ENCODE results near the gene CTIF.

CTIF gene

DNA sequence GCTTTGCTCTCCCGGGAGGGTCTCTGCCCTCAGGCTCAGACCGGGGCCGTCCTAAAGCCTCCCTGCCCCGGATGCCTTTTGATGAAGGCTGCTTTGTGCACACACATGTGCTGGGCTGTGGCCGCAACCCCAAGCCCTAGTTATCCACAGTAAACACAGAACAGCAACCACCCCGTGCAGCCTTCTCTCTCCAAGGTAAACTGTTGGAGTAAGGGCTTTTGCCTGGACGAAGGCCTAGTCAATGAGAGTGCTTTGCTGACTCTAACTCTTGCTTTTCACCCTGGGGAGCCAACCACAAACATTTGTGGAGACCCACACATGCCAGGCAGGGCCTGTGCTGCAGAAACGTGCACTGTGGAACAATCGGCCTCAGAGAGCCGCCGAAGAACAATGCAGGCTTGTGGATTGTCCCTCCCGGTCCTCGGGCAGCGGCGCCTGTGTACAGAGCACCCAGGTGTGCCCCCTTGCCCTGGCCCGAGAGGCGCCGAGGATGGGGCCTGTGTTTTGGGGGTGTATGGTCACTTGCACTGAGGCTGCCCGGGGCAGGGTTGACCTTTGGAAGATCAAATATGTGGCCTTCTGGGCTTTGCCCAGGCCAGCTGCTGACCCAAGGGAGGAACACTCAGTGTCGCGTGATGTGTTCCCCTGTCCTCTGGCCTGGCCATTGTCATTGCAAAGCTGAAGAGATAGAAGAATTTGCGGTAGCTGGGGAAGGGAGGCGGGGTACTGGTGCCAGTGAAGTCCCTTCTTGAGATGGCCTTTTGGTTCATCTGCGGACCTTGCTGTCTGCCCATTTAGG, 37.0 kb downstream of the CTIF start:
- DNase-seq = no peak

DNA sequence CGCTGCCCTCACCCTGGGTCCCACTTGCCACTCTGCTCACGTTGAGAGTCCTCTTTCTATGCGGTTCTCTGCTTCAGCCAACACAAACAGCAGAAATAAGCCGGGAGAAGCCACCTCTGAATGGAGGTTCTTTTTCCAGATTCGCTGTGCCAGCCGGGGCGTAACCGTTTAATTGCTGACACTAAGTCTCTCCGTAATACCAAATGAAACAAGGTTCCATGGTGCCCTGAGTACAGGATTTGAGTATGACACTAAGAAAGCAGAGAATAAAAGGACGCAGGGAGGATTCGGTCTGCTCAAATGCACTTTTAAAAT, 37.6 kb downstream of the CTIF start:
- DNase-seq = no peak

DNA sequence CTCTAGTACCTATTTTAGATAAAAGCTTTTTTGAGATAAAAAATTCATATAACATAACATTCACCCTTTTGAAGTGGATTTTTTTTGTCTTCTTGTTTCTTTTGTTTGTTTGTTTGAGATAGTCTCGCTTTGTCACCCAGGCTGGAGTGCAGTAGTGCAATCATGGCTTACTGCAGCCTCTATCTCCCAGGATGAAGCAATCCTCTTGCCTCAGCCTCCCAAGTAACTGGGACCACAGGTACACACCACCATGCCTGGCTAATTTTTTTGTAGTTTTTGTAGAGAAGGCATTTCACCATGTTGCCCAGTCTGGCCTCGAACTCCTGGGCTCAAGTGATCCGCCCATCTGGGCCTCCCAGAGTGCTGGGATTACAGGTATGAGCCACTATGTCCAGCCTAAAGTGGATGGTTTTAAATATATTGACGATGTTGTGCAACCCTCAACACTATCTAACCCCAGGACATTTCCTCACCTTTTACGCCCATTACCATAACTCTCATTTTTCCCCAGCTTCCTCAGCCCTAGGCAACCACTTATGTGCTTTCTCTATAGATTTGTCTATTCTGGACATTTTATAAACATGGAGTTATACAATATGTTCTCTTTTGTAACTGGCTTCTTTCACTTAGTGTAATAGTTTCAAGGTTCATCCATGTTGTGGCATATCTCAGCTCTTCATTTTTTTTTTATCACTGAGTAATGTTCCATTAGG, 38.8 kb downstream of the CTIF start:
- no peak for DNase-seq

DNA sequence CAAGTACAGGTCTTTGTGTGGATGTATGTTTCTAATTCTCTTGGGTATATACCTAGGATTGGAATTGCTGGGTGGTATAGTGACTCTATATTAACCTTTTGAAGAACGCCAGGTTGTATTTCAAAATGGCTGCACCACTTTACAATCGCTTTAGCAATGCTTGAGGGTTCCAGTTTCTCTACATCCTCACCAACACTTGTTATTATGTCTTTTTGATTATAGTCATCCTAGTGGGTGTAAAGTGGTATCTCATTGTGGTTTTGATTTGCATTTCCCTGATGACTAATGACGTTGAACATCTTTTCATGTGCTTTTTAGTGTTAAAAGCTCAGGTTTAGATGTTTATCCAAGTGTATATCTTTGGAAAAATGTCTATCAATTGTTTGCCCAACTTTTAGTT, 39.5 kb downstream of the CTIF start:
- no peak for DNase-seq

DNA sequence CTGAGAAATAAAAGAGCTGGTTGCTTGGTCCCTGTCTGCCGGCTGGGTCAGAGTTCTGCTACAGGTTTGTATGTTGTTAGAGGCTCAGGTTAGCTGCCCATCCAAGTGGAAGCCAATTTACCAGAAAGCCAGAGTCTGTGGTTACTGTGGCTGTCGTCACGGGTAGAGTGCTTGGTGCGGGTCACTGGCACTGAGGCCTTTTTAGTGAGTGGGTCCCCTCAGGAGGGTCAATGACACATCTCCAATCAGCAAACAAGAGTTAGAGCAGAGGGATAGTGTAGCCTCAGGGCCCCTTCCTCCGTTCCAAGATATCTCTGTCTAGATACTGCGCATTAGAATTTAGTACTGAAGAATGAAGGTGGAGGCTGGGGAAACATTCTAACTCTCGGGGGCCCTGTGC, 41.2 kb downstream of the CTIF start:
- no peak for DNase-seq

DNA sequence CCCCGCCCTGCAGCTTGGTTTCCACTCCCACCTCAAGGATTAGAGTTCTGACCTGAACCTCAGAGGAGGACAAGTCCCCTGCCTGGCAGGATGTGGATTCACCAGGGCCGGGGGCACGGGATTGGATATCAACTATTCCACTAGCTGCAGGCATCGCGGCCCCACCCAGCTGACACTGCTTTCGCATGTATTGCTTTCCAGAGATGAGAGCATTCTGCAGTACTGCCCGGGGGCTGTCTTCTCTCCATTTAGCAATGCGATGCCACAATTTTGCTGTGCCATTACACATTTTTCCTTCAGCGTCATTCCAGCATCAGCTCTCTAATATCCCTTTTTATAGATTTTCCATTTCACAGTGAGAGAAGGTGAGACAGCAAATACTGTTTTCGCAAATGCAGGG, 42.0 kb downstream of the CTIF start:
- no peak for DNase-seq

DNA sequence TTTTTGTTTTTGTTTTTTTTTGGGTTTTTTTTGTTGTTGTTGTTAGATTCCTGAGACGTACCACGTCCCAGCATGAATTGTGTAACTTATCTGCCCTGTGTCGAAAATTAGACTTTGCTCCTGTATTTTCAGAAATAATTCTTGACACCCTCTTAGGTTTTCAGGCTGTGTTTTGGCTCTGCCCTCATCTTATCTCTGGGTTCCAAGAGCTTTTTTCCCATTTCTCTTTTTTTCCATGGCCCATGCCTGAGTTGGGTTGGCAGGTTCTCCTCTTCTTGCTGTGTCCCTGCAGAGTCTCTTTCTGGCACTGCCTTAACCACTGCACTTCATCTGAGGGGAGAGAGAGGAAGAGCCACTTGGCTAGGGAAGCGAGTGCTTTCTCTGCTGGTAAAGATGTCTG, 42.4 kb downstream of the CTIF start:
- no peak for DNase-seq

DNA sequence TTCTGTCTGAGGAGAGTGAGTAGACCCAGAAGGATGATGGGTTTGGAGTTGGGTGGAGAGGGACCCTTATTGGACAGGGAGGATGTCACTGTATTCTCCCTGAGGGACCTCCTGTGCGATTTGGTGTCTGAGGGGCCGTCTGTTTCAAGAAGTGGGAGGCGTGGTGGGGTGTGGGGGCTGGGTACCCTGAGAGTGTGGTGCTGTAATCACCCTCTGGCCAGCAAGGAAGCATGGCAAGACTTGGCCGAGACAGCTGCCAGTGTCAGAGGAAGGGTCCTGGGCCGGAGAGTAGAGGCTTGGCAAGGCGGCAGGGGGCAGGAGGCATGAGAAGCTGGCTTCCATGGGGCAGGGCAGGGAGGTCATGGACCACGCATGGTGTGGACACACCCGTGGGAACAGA, 43.1 kb downstream of the CTIF start:
- no peak for DNase-seq

DNA sequence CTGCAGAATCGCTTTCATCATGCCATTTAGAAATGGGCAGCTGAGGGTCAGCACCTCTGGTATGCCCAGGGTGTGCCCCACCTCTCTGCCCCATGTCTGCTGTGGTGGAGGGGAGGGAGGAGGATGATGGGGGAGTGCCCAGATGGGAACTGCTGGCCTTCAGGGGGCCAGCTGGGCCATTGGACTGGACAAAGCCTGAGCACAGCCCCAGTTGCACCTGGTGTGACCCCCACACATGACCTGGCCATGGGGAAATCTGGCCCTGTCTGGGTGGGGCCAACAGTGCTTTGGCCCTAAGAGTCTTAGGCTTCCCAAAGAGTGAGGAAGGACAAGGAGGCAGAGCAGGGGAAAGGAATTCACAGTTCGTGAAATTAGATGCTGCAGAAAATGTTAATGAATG, 44.1 kb downstream of the CTIF start:
- DNase-seq = no peak

DNA sequence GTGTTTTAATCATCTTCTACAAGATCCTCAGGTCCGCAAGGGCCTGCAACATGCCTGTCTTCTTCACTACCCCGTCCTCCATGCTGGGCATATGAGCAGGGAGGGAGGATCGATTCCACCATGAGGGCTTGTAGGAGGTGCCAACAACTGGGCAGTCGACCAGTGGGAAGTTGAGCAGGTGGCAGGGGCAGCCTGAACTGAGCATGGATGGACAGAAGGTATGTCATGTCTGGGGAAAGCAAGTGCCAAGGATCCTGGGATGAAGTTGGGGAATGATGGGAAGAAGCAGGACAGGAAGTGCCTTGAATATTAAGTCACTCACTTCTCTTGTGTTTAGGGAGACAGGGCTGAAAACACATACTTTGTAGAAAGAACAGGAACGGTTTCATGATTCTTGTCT, 44.7 kb downstream of the CTIF start:
- no peak for DNase-seq

DNA sequence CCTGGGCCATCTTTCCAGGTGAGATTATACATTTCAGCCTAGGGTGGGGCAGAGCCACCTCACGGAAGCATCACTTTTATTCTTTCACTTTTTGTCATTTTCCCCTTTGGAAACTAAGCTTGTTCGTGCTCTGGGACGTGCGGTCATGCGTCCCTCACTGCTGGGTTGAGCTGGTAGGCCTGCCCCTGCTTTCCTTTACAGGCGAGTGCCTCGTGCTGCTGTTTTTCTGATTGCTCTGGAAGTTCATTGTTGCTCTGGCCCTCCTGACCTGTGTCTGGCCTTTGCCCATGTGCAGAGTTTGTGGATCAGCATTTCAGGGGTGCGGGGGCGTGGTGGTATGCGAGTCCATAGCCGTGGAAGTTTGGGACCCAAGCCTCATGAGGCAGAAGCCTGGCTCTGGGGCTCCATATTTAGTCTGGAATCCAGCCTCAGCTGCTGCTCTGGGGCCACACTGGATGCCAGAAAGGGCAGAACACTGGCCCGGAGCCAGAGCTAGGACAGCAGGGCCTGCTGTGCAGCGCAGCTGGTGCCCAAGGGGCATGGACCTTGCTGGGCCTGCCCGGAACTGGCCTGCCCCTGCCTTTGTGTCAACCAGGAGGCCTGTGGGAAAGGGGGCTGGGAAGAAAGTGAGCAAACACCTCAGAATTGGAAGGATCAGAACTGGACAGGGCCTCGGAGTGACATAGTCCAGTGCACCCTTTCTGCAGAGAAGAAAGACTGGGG, 51.1 kb downstream of the CTIF start:
- no peak for DNase-seq

DNA sequence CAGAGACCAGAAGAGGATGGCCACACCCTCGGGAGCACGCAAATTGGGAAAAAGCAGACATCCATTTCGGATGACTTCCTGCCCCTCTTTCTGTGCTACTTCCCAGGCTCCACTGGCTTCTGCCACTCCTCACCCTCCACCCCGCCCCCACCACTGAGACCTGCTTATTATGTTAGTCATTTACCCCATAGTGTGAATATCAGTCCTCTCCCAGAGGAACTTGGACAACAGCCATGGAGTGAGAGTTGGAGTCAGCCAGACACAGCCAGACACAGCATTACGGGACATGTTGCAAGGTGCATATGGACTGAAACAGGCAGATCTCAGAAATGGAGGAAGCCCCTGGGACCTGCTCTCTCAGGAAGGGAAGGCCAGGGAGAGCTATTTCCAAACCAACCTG, 51.8 kb downstream of the CTIF start:
- DNase-seq = no peak

DNA sequence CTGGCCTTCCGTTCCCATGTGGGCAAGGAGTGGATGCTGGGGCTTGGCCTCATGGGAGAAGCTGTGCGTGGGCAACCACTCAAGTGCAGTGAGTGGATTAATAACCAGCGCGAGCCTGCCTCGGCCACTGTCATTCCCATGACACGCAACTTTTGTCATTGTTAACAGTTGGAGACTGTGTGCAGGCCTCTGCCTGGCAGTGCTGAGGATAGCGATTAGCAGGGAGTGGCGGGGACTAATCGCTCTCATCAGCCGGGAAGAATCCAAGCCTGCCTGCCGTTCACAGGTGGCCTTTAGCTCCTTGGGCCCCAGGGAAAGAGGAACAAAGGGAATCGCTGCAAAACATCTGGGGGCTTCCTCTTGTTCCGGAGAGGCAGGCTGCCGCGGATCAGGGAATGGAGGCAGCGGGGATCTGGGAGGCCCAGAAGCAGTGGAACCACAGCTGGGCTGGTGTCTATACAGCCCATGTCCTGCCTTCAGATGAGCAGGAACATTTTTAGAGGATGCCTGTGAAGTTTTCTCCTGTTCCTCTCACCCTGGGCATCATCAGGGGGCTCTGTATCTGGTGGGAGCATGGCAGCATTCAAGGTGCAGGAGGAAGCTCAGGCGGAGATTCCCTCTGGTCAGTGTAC, 53.8 kb downstream of the CTIF start:
- DNase-seq = no peak

DNA sequence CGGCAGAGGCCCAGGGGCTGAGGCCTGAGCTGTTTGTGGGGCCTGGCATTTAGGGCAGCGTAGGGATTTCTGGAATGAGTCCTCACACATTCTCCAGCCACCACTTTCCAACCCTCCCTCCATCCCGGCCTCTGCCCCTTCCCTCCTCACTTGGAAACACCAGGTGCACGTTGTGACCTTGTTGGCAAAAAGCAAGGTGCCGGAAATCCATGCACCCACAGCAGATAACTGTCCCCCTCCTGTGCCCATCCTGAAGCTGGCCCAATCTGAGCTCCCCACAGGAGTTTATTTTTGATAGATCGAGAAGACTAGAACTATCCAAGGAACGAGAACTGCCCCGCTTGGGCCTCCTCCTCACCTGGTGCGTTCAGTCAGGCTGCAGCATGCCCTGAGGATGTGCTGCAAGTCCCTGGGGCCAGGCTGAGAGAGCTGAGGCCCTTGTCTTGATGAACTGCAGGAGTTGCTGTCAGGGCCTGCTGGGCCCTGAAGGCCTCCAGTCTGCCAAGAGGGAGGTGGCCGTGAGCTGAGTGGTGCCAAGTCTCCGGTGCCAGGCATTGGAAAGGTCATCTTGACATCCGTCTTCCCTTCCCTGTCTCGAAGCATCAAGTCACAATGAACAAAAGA, 55.8 kb downstream of the CTIF start:
- DNase-seq = no peak

DNA sequence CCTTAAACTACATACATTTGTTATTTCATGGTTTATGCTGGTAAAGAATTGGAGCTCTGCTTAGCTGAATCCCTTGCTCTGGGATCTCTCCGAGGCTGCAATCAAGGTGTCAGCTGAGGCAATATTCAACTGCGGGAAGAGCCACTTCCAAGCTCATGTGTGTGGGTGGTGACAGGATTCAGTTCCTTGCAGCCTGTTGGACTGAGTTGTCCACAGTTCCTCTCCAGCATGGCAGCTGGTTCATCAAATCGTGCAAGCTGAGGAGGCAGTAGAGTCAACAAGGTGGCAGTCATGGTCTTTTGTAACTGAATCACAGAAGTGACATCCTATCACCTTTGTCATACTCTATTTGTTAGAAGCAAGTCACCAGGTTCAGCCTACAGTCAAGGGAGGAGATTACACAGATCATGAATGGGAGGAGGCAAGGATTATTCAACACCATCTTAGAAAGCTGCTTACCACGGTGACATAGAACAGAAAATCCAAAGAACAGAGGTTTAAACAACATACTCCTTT, 56.9 kb downstream of the CTIF start:
- DNase-seq = no peak

DNA sequence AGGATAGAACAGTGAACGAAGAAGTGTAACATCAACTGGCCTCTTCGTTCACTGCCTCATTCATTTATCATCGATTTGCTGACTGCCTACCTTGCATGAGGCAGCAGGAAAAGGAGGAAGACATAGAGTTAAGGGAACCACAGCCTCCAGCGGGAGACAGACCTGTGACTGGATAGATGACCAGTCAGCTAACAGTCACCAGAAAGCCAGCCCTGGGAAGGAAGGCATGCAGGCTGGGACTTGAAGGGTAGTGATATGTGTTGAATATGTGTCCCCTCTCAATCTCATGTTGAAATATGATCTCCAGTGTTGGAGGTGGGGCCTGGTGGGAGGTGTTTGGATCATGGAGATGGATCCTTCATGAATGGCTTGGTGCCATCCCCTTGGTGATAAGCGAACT, 58.3 kb downstream of the CTIF start:
- no peak for DNase-seq

DNA sequence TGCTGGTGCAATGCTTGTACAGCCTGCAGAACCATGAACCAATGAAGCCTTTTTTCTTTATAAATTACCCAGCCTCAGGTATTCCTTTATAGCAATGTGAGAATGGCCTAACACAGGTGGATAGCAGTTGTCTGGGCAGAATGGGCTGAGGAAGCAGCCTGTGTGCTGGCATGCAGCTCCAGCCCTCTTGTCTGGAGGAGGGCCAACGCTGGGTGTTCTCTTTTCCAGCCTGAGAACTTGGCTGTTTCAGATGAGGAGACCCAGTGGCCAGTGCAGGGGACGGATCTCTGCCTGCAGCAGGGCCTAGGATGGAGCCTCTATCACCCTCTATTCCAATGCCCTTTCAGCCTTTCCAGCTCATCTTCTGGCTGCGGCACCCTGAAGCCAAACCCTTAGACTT, 58.8 kb downstream of the CTIF start:
- no peak for DNase-seq

DNA sequence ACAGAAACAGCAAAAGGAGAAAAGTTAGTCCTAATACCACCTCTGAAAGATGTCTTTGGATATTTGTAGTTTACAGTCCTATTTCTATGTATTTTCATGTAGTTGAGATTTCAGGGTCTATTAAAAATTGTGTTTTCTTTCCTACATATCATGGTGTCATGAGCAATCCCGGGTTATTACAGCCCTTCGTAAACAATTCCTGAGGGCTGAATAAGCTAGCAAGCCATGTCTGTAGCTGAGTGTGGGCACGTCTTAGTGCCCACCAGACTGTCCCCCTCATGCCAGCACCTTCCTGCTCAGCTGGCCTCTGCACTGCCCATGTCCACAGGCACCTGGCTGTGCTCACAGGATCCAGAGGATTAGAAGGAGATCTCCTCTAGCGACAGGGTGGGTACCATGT, 60.6 kb downstream of the CTIF start:
- DNase-seq = no peak

DNA sequence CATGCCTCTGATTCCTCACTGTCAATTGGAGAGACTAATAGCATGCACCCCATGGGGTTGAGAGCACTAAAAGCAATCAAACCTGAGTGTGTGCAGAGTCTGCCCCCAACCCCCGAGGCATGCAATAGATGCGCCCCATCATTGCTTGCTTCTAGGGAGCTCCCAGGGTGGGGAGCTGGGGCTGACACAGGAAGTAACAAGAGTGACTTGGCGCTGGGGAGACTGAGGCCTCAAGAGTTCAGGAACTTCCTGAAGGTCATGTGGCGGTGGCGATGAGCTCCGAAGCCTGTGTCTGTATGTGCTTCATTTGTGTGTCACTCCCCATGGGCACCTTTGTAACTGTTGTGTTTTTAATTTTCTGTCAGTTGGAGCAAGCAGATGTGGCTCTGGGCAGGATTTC, 61.2 kb downstream of the CTIF start:
- no peak for DNase-seq

DNA sequence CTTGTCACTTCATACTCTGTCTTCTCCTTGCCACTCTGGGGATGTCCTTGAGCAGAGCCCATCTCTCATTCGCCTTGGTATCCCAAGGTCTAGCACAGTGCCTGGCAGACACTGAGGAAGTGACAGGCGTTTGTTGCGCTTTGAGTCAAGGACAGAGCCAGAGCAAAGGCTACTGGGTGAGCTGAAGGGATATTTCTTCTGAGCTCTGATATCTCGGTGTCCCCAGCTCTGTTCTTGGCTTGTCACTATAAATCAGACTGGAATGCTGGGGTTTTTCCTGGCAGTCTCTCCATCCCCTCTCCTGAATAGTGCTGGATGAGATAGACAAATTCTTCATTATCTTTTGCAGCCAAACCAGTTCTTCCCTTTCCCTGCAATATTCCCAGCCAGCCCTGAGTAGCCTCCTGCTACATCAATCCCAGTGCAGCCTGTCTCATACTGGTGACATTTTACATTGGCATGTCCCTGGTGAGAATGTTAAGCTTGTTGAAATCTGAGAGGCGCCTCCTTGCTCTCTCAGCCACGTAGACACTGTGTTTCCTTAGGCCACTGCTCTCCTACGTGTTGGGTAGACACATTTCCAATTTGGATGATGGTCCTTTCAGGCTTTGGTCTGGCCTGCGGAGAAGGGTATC, 61.7 kb downstream of the CTIF start:
- DNase-seq = no peak

DNA sequence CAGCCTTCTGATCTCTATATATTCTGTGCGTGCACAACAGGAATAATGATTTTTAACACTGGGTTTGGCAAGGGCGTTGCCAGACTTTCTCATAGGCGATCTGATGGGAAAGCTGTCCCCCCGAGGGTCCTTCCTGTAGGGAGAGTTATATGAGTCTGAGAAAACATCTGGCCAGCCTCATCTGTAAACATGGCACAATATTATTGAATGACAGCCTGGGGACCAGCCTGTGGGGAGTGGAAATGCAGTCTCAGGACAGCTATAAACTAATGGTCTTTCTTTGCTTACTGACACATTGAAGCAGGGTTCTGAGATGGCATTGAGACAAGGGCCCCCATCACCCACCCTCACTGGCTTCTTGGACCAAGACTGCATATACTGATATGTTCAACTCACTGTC, 62.5 kb downstream of the CTIF start:
- no peak for DNase-seq

DNA sequence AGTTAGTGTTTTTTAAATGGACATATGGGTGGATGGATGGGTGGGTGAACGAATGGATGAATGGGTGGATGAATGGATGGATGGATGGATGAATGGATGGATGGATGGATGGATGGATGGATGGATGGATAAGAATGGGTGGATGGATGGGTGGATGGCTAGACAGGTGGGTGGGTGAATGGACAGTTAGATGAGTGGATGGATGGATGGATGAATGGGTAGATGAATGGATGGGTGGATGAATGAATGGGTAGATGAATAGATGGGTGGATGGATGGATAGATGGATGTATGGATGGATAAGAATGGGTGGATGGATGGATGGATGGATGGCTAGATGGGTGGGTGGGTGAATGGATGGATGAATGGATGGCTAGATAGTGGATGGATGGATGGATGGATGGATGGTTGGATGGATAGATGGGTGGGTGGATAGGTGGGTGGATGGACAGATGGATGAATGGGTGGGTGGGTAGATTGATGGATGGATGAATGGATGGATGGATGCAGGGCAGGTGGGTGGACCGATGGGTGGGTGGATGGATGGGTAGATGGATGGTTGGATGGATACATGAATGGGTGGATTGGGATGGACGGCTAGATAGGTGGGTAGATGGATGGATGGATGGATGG, 64.0 kb downstream of the CTIF start:
- DNase-seq = no peak
